HEK293 (cell line): ENCODE measurements around the gene ZFAND3.

Experiments
- MYNN ChIP-seq: fragments of 450-650 bp; formaldehyde crosslinking; IDR thresholded peaks from 2 replicates; pipeline ENCODE4 v1.5.1; 2016; ENCODE audit warnings: missing biosample characterization, missing genetic modification characterization, borderline replicate concordance
- MZF1 ChIP-seq: fragments of 450-650 bp; formaldehyde crosslinking; IDR thresholded peaks from 2 replicates; pipeline ENCODE4 v1.5.1; 2017; ENCODE audit warnings: missing biosample characterization, missing genetic modification characterization, borderline replicate concordance
- SCRT2 ChIP-seq: fragments of 450-650 bp; formaldehyde crosslinking; IDR thresholded peaks from 2 replicates; pipeline ENCODE4 v1.5.1; 2016; ENCODE audit warnings: missing biosample characterization, missing genetic modification characterization
- SETDB1 ChIP-seq: IDR thresholded peaks from one replicate; pipeline ENCODE4 v1.6.1; 2017; ENCODE audit warnings: mild to moderate bottlenecking, low read length, moderate library complexity, mixed read lengths; ENCODE audit not compliant: insufficient read length
- SP2 ChIP-seq: fragments of 450-650 bp; formaldehyde crosslinking; IDR thresholded peaks from 2 replicates; pipeline ENCODE4 v1.5.1; 2016; ENCODE audit warnings: missing biosample characterization, missing genetic modification characterization
- TRIM28 ChIP-seq: IDR thresholded peaks from 2 replicates; pipeline ENCODE4 v1.6.1; 2011; ENCODE audit warnings: low read length, control low read depth, borderline replicate concordance
- TSHZ1 ChIP-seq: fragments of 450-650 bp; formaldehyde crosslinking; IDR thresholded peaks from 2 replicates; pipeline ENCODE4 v1.5.1; 2016; ENCODE audit warnings: missing biosample characterization, missing genetic modification characterization, borderline replicate concordance
- ZBTB1 ChIP-seq: fragments of 450-650 bp; formaldehyde crosslinking; IDR thresholded peaks from 2 replicates; pipeline ENCODE4 v1.5.1; 2016; ENCODE audit warnings: missing biosample characterization, missing genetic modification characterization
- ZBTB11 ChIP-seq: fragments of 450-650 bp; formaldehyde crosslinking; conservative IDR thresholded peaks from 2 replicates; pipeline ENCODE4 v1.5.1; 2016; ENCODE audit warnings: low read depth, missing biosample characterization, missing genetic modification characterization
- ZBTB6 ChIP-seq: fragments of 450-650 bp; formaldehyde crosslinking; IDR thresholded peaks from 2 replicates; pipeline ENCODE4 v1.5.1; 2017; ENCODE audit warnings: missing biosample characterization, missing genetic modification characterization
- ZFP3 ChIP-seq: fragments of 450-650 bp; formaldehyde crosslinking; IDR thresholded peaks from 2 replicates; pipeline ENCODE4 v1.5.1; 2016; ENCODE audit warnings: low read depth, missing biosample characterization, missing genetic modification characterization
- ZNF10 ChIP-seq: fragments of 450-650 bp; formaldehyde crosslinking; IDR thresholded peaks from 2 replicates; pipeline ENCODE4 v1.5.1; 2017; ENCODE audit warnings: missing biosample characterization, missing genetic modification characterization
- ZNF155 ChIP-seq: fragments of 450-650 bp; formaldehyde crosslinking; IDR thresholded peaks from 2 replicates; pipeline ENCODE4 v1.5.1; 2016; ENCODE audit warnings: missing biosample characterization, missing genetic modification characterization
- ZNF157 ChIP-seq: fragments of 450-650 bp; formaldehyde crosslinking; IDR thresholded peaks from 2 replicates; pipeline ENCODE4 v1.5.1; 2016; ENCODE audit warnings: missing biosample characterization, missing genetic modification characterization
- ZNF175 ChIP-seq: fragments of 450-650 bp; formaldehyde crosslinking; IDR thresholded peaks from 2 replicates; pipeline ENCODE4 v1.5.1; 2016; ENCODE audit warnings: missing biosample characterization, missing genetic modification characterization
- ZNF292 ChIP-seq: fragments of 450-650 bp; formaldehyde crosslinking; IDR thresholded peaks from 2 replicates; pipeline ENCODE4 v1.5.1; 2016; ENCODE audit warnings: low read depth, missing biosample characterization, missing genetic modification characterization, borderline replicate concordance
- ZNF302 ChIP-seq: fragments of 450-650 bp; formaldehyde crosslinking; IDR thresholded peaks from 2 replicates; pipeline ENCODE4 v1.5.1; 2016; ENCODE audit warnings: missing biosample characterization, missing genetic modification characterization, low read depth
- ZNF324 ChIP-seq: fragments of 450-650 bp; formaldehyde crosslinking; IDR thresholded peaks from 2 replicates; pipeline ENCODE4 v1.5.1; 2016; ENCODE audit warnings: missing biosample characterization, missing genetic modification characterization
- ZNF350 ChIP-seq: fragments of 450-650 bp; formaldehyde crosslinking; IDR thresholded peaks from 2 replicates; pipeline ENCODE4 v1.5.0; 2017; ENCODE audit warnings: missing biosample characterization, mild to moderate bottlenecking, missing genetic modification characterization
- ZNF366 ChIP-seq: fragments of 450-650 bp; formaldehyde crosslinking; conservative IDR thresholded peaks from 2 replicates; pipeline ENCODE4 v1.5.1; 2016; ENCODE audit warnings: missing biosample characterization, missing genetic modification characterization
- ZNF416 ChIP-seq: fragments of 450-650 bp; formaldehyde crosslinking; IDR thresholded peaks from 2 replicates; pipeline ENCODE4 v1.5.1; 2016; ENCODE audit warnings: missing biosample characterization, missing genetic modification characterization
- ZNF423 ChIP-seq: fragments of 450-650 bp; formaldehyde crosslinking; IDR thresholded peaks from 2 replicates; pipeline ENCODE4 v1.5.1; 2016; ENCODE audit warnings: missing biosample characterization, missing genetic modification characterization
- ZNF501 ChIP-seq: fragments of 450-650 bp; formaldehyde crosslinking; IDR thresholded peaks from 2 replicates; pipeline ENCODE4 v1.5.1; 2016; ENCODE audit warnings: missing biosample characterization, missing genetic modification characterization
- ZNF544 ChIP-seq: fragments of 450-650 bp; formaldehyde crosslinking; IDR thresholded peaks from 2 replicates; pipeline ENCODE4 v1.5.0; 2017; ENCODE audit warnings: missing biosample characterization, missing genetic modification characterization
- ZNF561 ChIP-seq: fragments of 450-650 bp; IDR thresholded peaks from 2 replicates; pipeline ENCODE4 v1.5.1; 2018; ENCODE audit warnings: missing biosample characterization, missing genetic modification characterization, borderline replicate concordance
- ZNF623 ChIP-seq: fragments of 450-650 bp; formaldehyde crosslinking; IDR thresholded peaks from 2 replicates; pipeline ENCODE4 v1.5.1; 2016; ENCODE audit warnings: missing biosample characterization, missing genetic modification characterization
- ZNF626 ChIP-seq: fragments of 450-650 bp; sonication (Bioruptor Pico); formaldehyde crosslinking; IDR thresholded peaks from 2 replicates; pipeline ENCODE4 v1.5.1; 2018; ENCODE audit warnings: missing biosample characterization, missing genetic modification characterization, inconsistent platforms
- ZNF629 ChIP-seq: fragments of 450-650 bp; formaldehyde crosslinking; IDR thresholded peaks from 2 replicates; pipeline ENCODE4 v1.5.1; 2017; ENCODE audit warnings: missing biosample characterization, missing genetic modification characterization
- ZNF654 ChIP-seq: fragments of 450-650 bp; formaldehyde crosslinking; IDR thresholded peaks from 2 replicates; pipeline ENCODE4 v1.5.1; 2016; ENCODE audit warnings: low read depth, missing biosample characterization, missing genetic modification characterization
- ZNF658 ChIP-seq: fragments of 450-650 bp; formaldehyde crosslinking; IDR thresholded peaks from 2 replicates; pipeline ENCODE4; 2016; ENCODE audit warnings: missing biosample characterization, missing genetic modification characterization
- ZNF664 ChIP-seq: fragments of 450-650 bp; formaldehyde crosslinking; IDR thresholded peaks from 2 replicates; pipeline ENCODE4 v1.5.1; 2016; ENCODE audit warnings: missing biosample characterization, missing genetic modification characterization
- ZNF677 ChIP-seq: fragments of 450-650 bp; IDR thresholded peaks from 2 replicates; pipeline ENCODE4 v1.5.0; 2018; ENCODE audit warnings: missing biosample characterization, mild to moderate bottlenecking, missing genetic modification characterization, moderate library complexity
- ZSCAN23 ChIP-seq: fragments of 450-650 bp; formaldehyde crosslinking; IDR thresholded peaks from 2 replicates; pipeline ENCODE4 v1.5.1; 2016; ENCODE audit warnings: missing biosample characterization, missing genetic modification characterization
- ZSCAN5A ChIP-seq: fragments of 450-650 bp; formaldehyde crosslinking; IDR thresholded peaks from 2 replicates; pipeline ENCODE4 v1.5.1; 2016; ENCODE audit warnings: missing biosample characterization, missing genetic modification characterization

The ZFAND3 gene

GRCh38 chr6:37818536-37819176 lies 871 bp upstream of the ZFAND3 start (continued):
- TF ChIP-seq ZBTB11 (tag by site-specific recombination) (peak; percentile 42), ZNF544 (tag by site-specific recombination) (no peak), TSHZ1 (tag by site-specific recombination) (no peak), ZNF155 (tag by site-specific recombination) (no peak), ZNF658 (tag by site-specific recombination) (no peak), ZNF302 (no peak), ZNF350 (no peak), SP2 (peak; percentile 54), ZNF324 (no peak), ZNF629 (tag by site-specific recombination) (no peak), ZNF561 (tag by site-specific recombination) (no peak), ZNF664 (tag by site-specific recombination) (no peak), SETDB1 (no peak), ZNF501 (tag by site-specific recombination) (peak; percentile 11; the same call in 1 of the 2 replicates), ZNF292 (tag by site-specific recombination) (no peak), ZNF677 (tag by site-specific recombination) (no peak), ZNF366 (tag by site-specific recombination) (no peak), SCRT2 (tag by site-specific recombination) (no peak), ZNF423 (tag by site-specific recombination) (no peak), ZNF623 (tag by site-specific recombination) (no peak; the same call in 1 of the 2 replicates), ZBTB1 (tag by site-specific recombination) (no peak), ZNF416 (tag by site-specific recombination) (no peak), ZBTB6 (tag by site-specific recombination) (peak; percentile 53; the same call in 1 of the 2 replicates), ZFP3 (tag by site-specific recombination) (no peak), MYNN (no peak), ZNF626 (tag by site-specific recombination) (no peak), ZNF654 (tag by site-specific recombination) (no peak), TRIM28 (peak; percentile 52; the same call in 1 of the 2 replicates), ZSCAN5A (tag by site-specific recombination) (no peak), ZNF157 (tag by site-specific recombination) (no peak), ZNF10 (tag by site-specific recombination) (no peak), MZF1 (tag by site-specific recombination) (no peak), ZNF175 (tag by site-specific recombination) (no peak), ZSCAN23 (tag by site-specific recombination) (no peak)
